ENCODE data around the gene KIF2A.

GRCh38 chr5:62373382-62373781, 67.4 kb downstream of the KIF2A start:
- TF ChIP-seq POLR2AphosphoS5 (IDR thresholded peaks at IDR 0.05; ENCODE audit: low read depth, low read length) = no peak
- TF ChIP-seq SIN3A (IDR thresholded peaks at IDR 0.05; ENCODE audit: borderline replicate concordance, insufficient read depth, low read length) = no peak
- no peak for TF ChIP-seq REST (IDR thresholded peaks at IDR 0.05; ENCODE audit: insufficient read depth in 1 of 2, low read depth in 2 of 2, low read length in 2 of 2)
- TF ChIP-seq TAF1 (IDR thresholded peaks at IDR 0.05; ENCODE audit: borderline replicate concordance, insufficient read depth, low read length) = no peak
- TF ChIP-seq FOXP2 (optimal IDR thresholded peaks at IDR 0.05; ENCODE audit: borderline replicate concordance, extremely low read depth, extremely low read length, insufficient read depth) = no peak
